Stimulated activated CD8-positive, alpha-beta memory T cell treated with anti-CD3 and anti-CD28 coated beads, Interleukin-15, amount 100 ng/mL, for 4 hours (primary cell): ENCODE measurements around the gene PLCE1.

Source experiments
- DNase-seq, 2 donors: peaks; one replicate each; pipeline ENCODE4 v3.0.0-alpha.2; 2020; ENCODE audit warnings: low read depth in 2 of 2

Gene PLCE1

DNA sequence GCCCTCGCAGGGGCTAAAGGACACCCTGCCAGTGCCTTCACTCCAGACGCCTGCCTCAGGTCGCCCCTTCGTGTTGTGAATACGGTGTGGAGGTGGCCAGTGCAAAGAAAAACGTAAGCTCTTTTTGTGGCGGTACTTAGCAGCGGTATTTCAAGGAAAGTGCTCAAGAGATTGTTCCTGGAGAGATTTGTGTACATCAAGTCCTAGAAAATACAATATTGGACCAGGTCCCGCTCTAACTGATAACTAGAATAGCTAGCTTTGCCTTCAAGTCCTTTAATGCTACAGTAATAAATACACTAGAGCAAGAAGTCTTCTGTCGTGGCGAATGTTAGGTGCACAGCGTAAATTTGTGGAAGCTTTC lies 689 bp downstream of the PLCE1 start:
- DNase-seq: no peak

DNA sequence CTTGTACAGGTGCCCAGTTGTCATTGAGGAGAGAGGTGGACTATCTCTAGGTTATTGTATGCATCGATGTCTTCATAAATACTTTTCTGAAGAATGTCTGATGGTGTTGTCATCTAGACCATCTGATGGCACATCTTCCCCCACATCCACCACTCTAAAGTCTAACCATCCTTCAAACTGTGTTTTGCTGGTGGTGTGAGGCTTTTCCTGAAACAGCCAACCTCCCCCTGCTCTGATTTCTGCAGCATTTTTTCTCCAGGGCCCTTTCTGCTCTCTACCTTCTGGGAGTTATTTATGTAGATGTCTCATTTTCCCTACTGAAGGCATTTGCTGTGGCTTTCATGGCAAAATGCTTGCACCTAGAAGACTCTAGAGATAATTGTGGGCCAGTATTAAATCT lies 1.5 kb downstream of the PLCE1 start:
- DNase-seq: no peak

DNA sequence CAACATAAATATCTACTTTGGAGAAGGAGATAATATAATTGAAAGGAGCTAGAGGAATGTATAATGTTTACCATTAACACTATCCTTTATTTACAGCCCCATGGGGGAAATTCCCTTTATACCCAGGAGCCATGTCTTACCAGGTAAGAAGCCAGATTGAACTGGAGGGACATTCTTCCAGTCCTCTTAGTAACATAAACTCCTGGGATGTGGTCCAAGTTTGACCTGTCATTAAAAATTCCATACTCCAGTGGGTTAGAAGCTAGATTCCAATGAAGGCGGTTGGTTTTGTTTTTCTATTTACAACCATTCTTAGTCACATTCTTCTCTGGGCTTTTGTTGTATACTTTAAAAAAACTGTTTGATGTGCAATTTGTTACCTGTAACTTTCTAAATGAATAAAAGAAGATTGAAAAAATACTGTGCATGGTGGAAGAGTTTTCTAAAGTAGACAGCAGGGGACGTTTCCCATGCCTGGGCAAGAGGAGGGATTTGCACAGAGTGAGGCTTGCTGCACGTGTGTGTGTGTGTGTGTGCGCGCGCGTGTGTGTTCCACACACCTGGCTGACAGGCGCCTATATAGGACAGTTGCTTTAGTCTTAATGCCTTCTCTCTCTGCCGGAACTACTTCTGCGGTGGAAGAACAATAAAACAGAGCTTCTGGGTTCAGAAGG lies 2.0 kb downstream of the PLCE1 start:
- no peak for DNase-seq

DNA sequence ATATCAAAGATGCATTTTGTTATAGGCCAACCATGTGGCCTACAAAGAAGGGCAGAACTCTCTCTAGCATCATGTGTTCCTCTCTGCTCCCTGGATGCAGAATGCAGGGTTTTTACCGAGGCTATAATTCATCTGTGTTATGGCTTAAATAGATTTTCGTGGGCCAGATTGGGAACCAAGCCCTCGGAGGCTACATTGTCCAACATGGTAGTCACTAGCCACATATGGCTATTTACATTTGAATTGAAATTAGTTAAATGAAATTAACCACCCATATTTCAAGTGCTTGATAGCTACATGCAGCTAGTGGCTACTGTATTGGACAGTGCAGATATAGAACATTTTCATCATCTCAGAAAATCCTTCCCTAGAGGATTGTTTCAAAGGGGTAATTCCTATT lies 2.8 kb downstream of the PLCE1 start:
- DNase-seq: no peak

DNA sequence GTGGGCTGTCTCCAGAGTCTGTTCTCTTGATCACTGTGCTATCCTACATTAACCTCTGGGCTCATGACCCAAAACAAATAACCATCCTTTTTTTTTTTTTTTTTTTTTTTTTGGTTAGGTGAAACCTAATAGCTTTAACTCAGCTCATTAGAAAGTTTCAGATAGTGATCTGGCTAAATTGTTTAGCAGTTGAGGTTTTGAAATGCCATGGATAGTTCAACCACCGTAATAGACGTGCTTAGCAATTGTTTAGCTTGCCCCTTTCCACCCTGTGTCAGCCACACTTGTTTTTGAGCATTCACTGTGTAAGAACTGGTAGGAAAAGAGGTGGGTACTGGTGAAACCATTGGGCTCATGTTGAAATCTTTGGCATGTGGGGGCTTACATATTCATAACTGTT lies 3.8 kb downstream of the PLCE1 start:
- no peak for DNase-seq

GRCh38 chr10:93999401-93999851 lies 5.7 kb downstream of the PLCE1 start:
- no peak for DNase-seq

- no peak for DNase-seq
Observed at GRCh38 chr10:94000638-94001415, 7.1 kb downstream of the PLCE1 start.

DNA sequence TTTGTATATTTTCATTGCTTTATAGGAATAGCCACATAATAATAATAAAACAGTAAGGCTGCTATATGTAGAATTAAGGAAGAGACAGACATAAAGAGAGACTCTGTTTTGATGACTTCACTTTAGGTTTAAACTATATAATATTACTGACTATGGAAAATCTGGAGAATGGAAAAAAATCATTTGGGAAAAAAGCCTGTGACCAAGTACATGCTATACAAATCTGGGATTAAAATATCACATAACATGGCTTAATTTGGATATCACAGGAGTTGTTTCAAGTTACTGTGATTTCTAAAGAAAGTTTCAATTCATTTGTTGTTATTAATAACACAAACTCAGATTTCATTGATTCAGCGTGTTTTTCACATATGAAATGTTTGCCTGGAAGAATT lies 7.7 kb downstream of the PLCE1 start:
- DNase-seq: no peak

GRCh38 chr10:94002156-94002555 lies 8.4 kb downstream of the PLCE1 start:
- no peak for DNase-seq

DNA sequence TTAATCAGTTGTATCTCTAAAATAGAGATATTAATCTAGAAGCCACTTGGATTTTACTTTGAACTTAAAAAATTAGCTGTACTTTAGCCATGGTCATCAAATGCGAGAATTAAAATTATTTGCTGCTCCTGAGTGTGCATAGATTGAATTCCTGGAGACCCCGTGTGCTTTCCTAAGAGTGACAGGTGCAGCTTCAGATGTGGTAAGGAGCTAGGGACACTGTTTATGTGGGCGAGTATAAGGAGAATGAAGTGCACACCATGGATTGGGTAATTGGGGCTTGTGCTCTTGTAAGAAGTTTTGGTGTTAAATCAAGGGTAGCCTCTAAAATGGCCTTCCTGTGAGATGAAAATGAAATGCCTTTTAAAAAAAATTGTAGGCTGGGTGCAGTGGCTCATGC lies 9.8 kb downstream of the PLCE1 start:
- DNase-seq: no peak

- no peak for DNase-seq
Observed at GRCh38 chr10:94005050-94005449, 11.3 kb downstream of the PLCE1 start.

DNA sequence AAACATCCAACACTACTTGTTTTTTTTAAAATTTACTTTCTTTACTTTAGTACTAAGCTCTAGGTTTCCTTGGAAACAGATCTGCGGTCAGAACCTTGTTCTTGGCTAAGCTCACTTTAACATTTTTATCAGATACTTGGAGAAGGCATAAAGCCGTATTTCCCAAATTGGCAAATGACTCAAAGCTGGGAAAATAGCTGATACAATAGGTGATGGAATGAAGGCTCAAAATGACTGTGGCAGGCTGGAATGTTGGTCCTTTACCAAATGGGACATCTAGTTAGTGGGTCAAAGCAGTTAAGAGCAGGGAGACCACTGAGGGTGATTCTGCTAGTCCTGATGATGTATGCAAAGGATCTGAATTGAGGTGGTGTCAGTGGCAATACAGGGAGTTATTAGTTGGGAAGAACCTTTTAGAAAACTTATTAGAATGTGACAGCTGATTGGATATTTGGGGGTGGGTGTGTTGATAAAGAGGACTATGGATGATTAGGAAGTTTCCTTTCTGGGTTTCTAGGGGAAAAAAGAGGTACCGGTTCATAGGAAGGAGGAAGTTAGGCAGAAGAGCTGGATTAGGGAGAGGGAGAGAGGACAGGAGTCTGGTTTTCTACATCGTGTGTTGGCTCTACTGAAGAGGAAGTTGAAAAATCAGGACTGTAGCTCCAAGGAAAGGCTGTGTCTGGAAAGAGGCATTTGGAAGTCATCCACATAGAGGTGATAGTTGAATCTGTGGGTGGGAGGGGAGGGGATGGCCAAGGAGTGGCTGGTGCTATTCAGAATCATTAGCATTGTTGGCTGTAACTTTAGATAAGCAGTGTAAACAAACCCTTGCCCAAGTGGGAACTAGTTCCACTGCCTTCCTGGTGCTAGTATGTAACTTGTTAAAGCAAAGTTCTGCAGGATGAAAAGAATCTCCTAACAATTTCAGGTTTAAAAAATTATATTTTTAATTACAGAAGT lies 13.1 kb downstream of the PLCE1 start:
- no peak for DNase-seq

GRCh38 chr10:94008526-94008925 lies 14.8 kb downstream of the PLCE1 start:
- no peak for DNase-seq

DNA sequence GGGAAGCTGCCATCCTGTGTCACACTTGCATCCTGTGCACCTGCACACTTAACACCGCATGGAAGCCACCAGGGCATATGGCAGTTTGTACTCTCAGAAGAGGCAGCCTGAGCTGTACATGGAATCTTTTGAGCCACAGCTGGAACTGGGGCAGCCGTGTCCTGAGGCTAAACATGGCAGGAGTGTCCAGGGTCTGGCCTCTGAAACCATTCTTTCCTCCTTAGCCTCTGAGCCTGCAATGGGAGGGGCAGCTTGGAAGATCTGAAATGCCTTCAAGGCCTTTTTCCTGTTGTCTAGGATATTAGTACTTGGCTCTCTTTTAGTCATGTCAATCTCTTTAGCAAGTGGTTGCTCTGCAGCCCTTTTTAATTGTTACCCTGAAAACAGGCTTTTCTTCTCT lies 16.4 kb downstream of the PLCE1 start:
- DNase-seq: no peak

DNA sequence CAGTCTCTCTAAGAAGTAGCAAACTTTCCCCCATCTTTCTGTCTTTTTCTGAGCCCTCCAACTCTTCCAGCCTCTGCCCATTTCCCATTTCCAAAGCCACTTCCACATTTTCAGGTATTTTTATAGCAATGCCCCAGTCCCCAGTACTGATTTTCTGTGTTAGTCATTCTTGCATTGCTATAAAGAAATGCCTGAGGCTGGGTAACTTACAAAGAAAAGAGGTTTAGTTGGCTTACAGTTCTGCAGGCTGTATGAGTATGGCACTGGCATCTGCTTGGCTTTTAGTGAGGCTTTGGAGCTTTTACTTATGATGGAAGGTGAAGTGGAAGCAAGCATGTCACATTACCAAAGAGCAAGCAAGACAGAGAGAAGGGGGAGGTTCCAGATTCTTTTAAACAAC lies 17.2 kb downstream of the PLCE1 start:
- no peak for DNase-seq

- DNase-seq: no peak
Observed at GRCh38 chr10:94011296-94011695, 17.6 kb downstream of the PLCE1 start.

- no peak for DNase-seq
Observed at GRCh38 chr10:94012834-94013233, 19.1 kb downstream of the PLCE1 start.

DNA sequence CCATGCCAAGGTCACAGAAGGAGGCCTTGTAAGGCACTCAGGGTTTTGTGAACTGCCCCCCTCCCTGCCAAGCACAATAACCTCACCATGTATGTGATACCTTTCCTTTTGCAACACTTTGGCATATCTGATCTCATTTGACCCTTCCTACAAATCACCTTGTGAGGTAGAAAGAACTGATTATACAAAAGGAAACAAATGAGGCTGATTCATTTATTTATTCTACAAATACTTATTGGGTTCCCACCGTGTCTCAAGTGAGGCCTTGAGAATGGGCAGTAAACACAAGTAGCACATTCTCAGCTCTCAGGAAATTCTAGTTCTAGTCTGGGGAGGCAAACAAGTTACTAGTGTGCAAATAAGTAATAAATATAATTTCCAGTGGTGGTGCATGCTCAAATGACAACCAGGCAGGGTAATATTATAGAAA lies 19.6 kb downstream of the PLCE1 start:
- DNase-seq: no peak

DNA sequence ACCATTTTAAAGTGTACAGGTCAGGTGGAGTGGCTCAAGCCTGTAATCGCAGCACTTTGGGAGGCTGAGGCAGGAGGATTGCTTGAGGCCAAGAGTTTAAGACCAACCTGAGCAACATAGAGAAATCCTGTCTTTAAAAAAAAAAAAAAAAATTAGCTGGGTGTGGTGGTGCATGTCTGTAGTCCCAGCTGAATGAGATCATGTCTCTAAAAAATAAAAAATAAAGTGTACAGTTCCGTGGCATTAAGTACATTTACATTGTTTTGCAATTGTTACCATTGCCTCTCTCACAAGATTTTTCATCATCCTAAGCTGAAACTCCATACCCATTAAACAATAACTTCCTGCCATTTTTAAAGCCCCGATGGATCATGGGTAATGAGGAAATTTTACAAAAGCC lies 20.6 kb downstream of the PLCE1 start:
- no peak for DNase-seq

- no peak for DNase-seq
Observed at GRCh38 chr10:94016727-94017714, 23.3 kb downstream of the PLCE1 start.

GRCh38 chr10:94018107-94018506 lies 24.4 kb downstream of the PLCE1 start:
- no peak for DNase-seq
